ENCODE data around the gene ZFAND2A.

DNA sequence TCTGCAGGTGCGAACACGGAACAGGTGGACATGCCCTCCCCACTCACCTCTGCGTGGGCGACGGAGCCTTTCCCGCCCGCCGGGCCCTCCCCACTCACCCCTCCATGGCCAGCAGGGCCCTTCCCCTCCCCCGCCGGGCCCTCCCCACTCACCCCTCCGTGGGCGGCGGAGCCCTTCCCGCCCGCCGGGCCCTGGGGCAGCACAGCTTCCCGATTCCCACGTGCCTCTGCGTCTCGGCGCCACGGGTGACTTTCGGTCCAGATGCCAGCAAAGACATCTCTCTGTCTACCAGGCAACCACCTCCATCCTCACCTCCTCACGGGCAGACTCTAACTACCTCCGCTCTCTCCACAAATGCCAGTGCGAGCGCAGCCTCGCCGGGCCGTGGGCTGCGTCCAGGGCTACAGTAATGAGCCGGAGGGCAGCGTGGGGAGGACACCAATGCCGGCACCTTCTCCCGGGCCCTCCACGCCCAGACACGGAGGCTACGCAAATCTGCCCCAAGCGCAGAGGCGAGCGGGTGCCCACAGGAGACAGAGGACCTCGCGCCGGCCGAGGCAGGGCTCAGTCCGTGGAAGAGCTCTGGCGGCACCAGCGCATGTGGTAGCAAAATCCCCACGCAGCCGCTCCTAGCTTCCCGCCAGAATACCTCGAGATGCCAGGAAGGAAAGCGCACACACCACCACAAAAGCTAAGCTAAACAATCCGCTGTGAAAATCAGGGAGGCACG, 50.2 kb downstream of the ZFAND2A start:
- TF ChIP-seq CTCF (IDR thresholded peaks at IDR 0.05) (no peak), POLR2A (IDR thresholded peaks at IDR 0.05) (no peak), POLR2AphosphoS5 (IDR thresholded peaks at IDR 0.05) (no peak), EP300 (IDR thresholded peaks at IDR 0.05) (no peak)
